Natural killer cell (primary cell): ENCODE data around the gene HAPLN3. TPM values are rescaled to one million over a fixed set of nuclear protein-coding genes. Genes with fewer than 3 reads are reported as not detected.
"Not testable (repeated sequence)": the region's sequence is repeated elsewhere in the genome, so short reads cannot be mapped to it uniquely, and the experiment has no call there.

Experiments
- ATAC-seq, 3 donors: fragments of 150-1000 bp in 2 of 3; fragments of 200-7000 bp in 1 of 3; cut with Tn5 transposase; 1 replicate in 1 of 3; 2 replicates in 2 of 3; pipeline ENCODE4 v1.10.0; 2021; ENCODE audit warnings: mild to moderate bottlenecking in 2 of 3, moderate library complexity in 2 of 3
- DNase-seq, 2 donors: peaks; one replicate each; pipeline versions ENCODE4 v3.0.0 to v3.0.0-alpha.2; 2013 to 2021; ENCODE audit warnings: mixed read lengths in 1 of 2
- H3K27ac ChIP-seq: one replicate; pipeline ENCODE4 v1.5.1; 2013; ENCODE audit warnings: mild to moderate bottlenecking, low read length
- H3K27me3 ChIP-seq: one replicate; pipeline ENCODE4 v1.6.1; 2013; ENCODE audit warnings: low read length; ENCODE audit not compliant: control insufficient read depth, insufficient read depth
- H3K36me3 ChIP-seq: one replicate; pipeline ENCODE4 v1.6.1; 2013; ENCODE audit warnings: low read length; ENCODE audit not compliant: control insufficient read depth, insufficient read depth
- H3K4me1 ChIP-seq: one replicate; pipeline ENCODE4 v1.6.1; 2013; ENCODE audit warnings: low read length; ENCODE audit not compliant: control insufficient read depth, insufficient read depth
- H3K4me3 ChIP-seq: one replicate; pipeline ENCODE4 v1.5.1; 2013; ENCODE audit warnings: low read length
- H3K9me3 ChIP-seq: one replicate; pipeline ENCODE4 v1.6.1; 2013; ENCODE audit warnings: low read length; ENCODE audit not compliant: control insufficient read depth, insufficient read depth
- H3K27ac Mint-ChIP-seq, 2 donors: one replicate each; pipeline ENCODE4 v1.8.0; 2022; ENCODE audit warnings: mild to moderate bottlenecking in 2 of 2, mixed read lengths in 2 of 2, moderate library complexity in 1 of 2
- H3K27me3 Mint-ChIP-seq, 2 donors: one replicate each; pipeline ENCODE4 v1.8.0; 2022; ENCODE audit warnings: low read depth in 2 of 2, mixed read lengths in 2 of 2
- H3K36me3 Mint-ChIP-seq: one replicate; pipeline ENCODE4 v1.8.0; 2022; ENCODE audit warnings: mixed read lengths
- H3K4me1 Mint-ChIP-seq, 2 donors: one replicate each; pipeline ENCODE4 v1.8.0; 2022; ENCODE audit warnings: mixed read lengths in 2 of 2
- H3K4me3 Mint-ChIP-seq: one replicate; pipeline ENCODE4 v1.8.0; 2022; ENCODE audit warnings: mild to moderate bottlenecking, moderate library complexity, mixed read lengths
- H3K9me3 Mint-ChIP-seq, 2 donors: one replicate each; pipeline ENCODE4 v1.8.0; 2022; ENCODE audit warnings: mixed read lengths in 2 of 2
- WGBS: methylation state at CpG from one replicate; pipeline ENCODE4 v1.1.7; 2013; ENCODE audit warnings: missing lambda C conversion rate; ENCODE audit not compliant: insufficient coverage; 5-methylcytosine and 5-hydroxymethylcytosine counted together
- intact Hi-C: fragments of 100-400 bp; cut with micrococcal nuclease; formaldehyde crosslinking; loops from one replicate; pipeline ENCODE4 v1.14.2; 2022
- total RNA-seq, 4 donors: library from RNA; stranded (reverse); fragments of 120-200 nt in 1 of 4; gene quantifications; one replicate each; pipeline versions ENCODE4 v1.2.3 to v1.2.4, GENCODE V29; 2013 to 2022
- TF ChIP-seq, protein P1 (sequence below): fragments of 200-600 bp; IDR thresholded peaks from one replicate; pipeline ENCODE4 v1.8.0; 2022; ENCODE audit warnings: antibody characterized with exemption

The HAPLN3 gene
- total RNA-seq, 3 donors from 2014 or later (not counting 1 experiment from before 2014, with no cell fraction given) = 10.1 to 10.8 (median 10.4) TPM

DNA sequence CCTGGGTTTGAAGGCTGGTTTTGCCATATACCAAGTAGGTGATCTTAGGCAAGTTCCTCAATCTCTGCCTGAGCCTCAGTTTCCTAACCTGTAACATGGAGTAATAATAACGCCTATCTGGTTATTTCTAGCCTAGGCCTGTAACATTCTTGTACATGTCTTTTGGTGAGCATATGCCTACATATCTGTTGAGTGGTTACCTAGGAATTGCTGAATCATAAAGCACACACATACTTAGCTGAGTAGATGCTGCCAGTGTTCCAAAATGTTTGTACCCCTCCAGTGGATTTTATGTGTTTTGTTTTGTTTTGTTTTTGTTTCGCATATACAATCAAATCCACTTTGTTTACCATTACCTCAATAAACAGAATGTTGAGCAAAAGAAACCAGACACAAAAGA is 35.2 kb upstream of the HAPLN3 start:
- intact Hi-C loops = no loop called here
- Mint-ChIP-seq H3K4me1 (no peaks in the 10 kb centered on the region), H3K9me3 (no peaks in the 10 kb centered on the region), H3K36me3 (no peaks in the 10 kb centered on the region), H3K27me3 (peaks cover 24 to 33% of the 10 kb centered on the region in 2 donors), H3K4me3 (no peak overlapping the region), H3K27ac (no peak overlapping the region)
- no peak overlapping the region for H3K27ac ChIP-seq
- no peak overlapping the region for H3K4me3 ChIP-seq
- no peaks in the 10 kb centered on the region for H3K27me3 ChIP-seq
- no peaks in the 10 kb centered on the region for H3K36me3 ChIP-seq
- DNase-seq (no peak), ATAC-seq (no peak)
- peaks cover 9% of the 10 kb centered on the region for H3K9me3 ChIP-seq
- TF ChIP-seq, protein P1, sequence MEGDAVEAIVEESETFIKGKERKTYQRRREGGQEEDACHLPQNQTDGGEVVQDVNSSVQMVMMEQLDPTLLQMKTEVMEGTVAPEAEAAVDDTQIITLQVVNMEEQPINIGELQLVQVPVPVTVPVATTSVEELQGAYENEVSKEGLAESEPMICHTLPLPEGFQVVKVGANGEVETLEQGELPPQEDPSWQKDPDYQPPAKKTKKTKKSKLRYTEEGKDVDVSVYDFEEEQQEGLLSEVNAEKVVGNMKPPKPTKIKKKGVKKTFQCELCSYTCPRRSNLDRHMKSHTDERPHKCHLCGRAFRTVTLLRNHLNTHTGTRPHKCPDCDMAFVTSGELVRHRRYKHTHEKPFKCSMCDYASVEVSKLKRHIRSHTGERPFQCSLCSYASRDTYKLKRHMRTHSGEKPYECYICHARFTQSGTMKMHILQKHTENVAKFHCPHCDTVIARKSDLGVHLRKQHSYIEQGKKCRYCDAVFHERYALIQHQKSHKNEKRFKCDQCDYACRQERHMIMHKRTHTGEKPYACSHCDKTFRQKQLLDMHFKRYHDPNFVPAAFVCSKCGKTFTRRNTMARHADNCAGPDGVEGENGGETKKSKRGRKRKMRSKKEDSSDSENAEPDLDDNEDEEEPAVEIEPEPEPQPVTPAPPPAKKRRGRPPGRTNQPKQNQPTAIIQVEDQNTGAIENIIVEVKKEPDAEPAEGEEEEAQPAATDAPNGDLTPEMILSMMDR = no peak
- no peaks in the 10 kb centered on the region for H3K4me1 ChIP-seq
- 100% methylated on average over 1 of the region's 2 CpGs for WGBS

DNA sequence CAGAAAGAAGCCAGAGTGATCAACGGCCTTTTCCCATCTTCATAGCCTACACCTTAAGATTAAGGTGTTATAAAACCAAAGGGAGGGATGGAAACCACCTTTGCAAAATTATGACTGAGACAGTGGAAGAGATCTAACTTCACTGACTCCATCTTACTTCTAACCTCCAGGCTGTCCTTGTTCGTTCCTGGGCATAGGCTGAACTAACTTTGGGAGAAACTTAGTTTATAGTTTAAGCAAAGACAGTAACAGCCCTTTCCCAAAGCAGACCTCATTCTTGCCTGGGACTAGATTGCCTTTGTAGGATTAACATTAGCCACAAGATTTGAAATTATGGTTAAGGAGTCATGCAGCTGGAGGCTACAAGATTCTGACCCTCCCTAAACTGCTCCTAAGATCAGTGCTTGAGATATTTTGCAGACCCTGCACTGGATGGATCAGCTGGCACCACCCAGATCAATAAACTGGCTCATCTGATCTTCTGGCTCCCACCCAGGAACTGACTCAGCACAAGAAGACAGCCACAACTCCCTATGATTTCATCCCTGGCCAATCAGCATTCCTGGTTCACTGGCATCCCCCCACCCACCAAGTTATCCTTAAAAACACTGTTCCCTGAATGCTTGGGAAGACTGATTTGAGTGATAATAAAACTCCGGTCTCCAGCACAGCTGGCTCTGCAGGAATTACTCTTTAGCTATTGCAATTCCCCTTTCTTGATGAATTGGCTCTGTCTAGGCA is 34.2 kb upstream of the HAPLN3 start:
- H3K9me3 ChIP-seq, ATAC-seq, H3K4me3 Mint-ChIP-seq, H3K27ac ChIP-seq, H3K36me3 Mint-ChIP-seq, H3K4me3 ChIP-seq, H3K36me3 ChIP-seq, H3K27ac Mint-ChIP-seq, intact Hi-C loops, H3K4me1 Mint-ChIP-seq, H3K4me1 ChIP-seq, H3K9me3 Mint-ChIP-seq, DNase-seq, H3K27me3 ChIP-seq: not testable (repeated sequence)
- peaks cover 23 to 24% of the 10 kb centered on the region in 2 donors for H3K27me3 Mint-ChIP-seq
- WGBS = 88% methylated on average over 1 of the region's 3 CpGs

DNA sequence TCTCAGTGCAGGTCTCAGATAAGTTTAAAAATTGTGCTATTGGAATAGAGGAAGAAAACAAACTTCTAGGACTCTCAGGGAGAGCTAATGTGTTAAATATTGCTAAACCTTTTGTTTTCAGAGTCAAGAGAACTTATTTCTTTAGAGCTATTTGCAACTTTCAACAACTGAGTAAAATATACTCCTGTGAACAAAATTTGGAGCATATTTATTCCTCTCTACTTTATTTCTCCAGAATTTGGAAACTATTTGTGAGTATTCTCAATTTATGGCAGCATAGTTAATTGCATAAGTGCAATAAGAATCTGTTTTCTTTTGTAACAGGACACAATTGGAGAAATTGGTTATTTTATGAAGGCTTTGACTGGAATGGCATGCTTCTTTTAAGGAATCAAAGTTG is 32.8 kb upstream of the HAPLN3 start:
- H3K4me1 Mint-ChIP-seq, H3K9me3 ChIP-seq, H3K27ac Mint-ChIP-seq, H3K27me3 ChIP-seq, DNase-seq, H3K9me3 Mint-ChIP-seq, H3K4me3 Mint-ChIP-seq, H3K4me1 ChIP-seq, H3K27ac ChIP-seq, intact Hi-C loops, H3K36me3 ChIP-seq, H3K4me3 ChIP-seq, H3K36me3 Mint-ChIP-seq, ATAC-seq: not testable (repeated sequence)
- peaks cover 18 to 24% of the 10 kb centered on the region in 2 donors for H3K27me3 Mint-ChIP-seq

DNA sequence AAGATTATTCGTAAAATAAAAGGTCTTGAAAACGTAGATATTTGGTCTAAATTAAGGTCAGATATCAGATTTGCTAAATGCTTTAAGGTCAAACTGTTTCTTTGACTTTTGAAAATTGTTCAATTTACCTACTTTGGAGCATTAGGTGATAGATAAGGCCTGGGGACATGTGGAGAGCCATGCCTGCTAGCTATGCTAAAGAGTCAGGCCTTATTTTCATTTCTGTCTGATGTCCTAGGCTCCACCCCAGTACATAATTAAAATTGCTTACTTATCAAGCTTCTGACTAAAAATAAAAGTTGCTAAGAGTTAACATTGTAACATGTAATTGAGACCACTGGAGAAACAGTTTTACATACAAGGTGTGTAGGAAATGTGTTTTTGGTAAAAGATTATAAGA is 30.3 kb upstream of the HAPLN3 start:
- DNase-seq, H3K27ac ChIP-seq, H3K27me3 ChIP-seq, intact Hi-C loops, H3K4me1 ChIP-seq, H3K9me3 ChIP-seq, H3K27ac Mint-ChIP-seq, H3K4me3 Mint-ChIP-seq, H3K9me3 Mint-ChIP-seq, H3K36me3 Mint-ChIP-seq, H3K4me3 ChIP-seq, H3K36me3 ChIP-seq, ATAC-seq, H3K4me1 Mint-ChIP-seq: not testable (repeated sequence)
- WGBS = 96% methylated on average over 2 of the region's 2 CpGs
- peaks cover 7 to 26% of the 10 kb centered on the region in 2 donors for H3K27me3 Mint-ChIP-seq

DNA sequence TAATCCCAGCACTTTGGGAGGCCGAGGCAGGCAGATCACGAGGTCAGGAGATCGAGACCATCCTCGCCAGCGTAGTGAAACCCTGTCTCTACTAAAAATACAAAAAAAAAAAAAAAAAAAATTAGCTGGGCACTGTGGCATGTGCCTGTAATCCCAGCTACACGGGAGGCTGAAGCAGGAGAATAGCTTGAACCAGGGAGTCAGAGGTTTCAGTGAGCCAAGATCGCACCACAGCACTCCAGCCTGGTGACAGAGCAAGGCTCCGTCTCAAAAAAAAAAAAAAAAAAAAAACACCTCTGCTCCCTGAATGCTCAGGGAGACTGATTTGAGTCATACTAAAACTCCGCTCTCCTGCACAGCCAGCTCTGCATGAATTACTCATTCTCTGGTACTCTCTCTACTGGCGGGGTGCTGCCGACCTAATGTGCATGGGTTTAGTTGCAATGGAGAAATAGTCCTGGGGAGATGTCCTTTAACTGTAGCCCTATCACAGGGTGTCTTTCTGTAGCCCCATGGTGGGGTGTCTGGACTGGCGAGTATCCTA is 25.6 kb upstream of the HAPLN3 start:
- H3K4me3 Mint-ChIP-seq, H3K27ac ChIP-seq, H3K4me3 ChIP-seq, intact Hi-C loops, H3K4me1 Mint-ChIP-seq, DNase-seq, H3K4me1 ChIP-seq, H3K9me3 Mint-ChIP-seq, H3K9me3 ChIP-seq, H3K27ac Mint-ChIP-seq, H3K27me3 ChIP-seq, ATAC-seq, H3K36me3 Mint-ChIP-seq, H3K36me3 ChIP-seq: not testable (repeated sequence)
- H3K27me3 Mint-ChIP-seq = peaks cover 10 to 14% of the 10 kb centered on the region in 2 donors
- 67% methylated on average over 7 of the region's 12 CpGs for WGBS
